Vagina (tissue), 2 donors: ENCODE measurements around the gene HSPA4L. TPM values are rescaled to one million over a fixed set of nuclear protein-coding genes. Genes with fewer than 3 reads are reported as not detected.

Source experiments
- DNase-seq, 2 donors: peaks; one replicate each; pipeline ENCODE4 v3.0.0-alpha.2; 2017; ENCODE audit errors: extremely low spot score in 2 of 2
- H3K27ac ChIP-seq: fragments of 200-600 bp; sonication (generic); one replicate; pipeline ENCODE4 v1.5.1; 2019
- H3K27me3 ChIP-seq: fragments of 200-600 bp; sonication (generic); one replicate; pipeline ENCODE4 v1.5.1; 2019
- H3K36me3 ChIP-seq, 2 donors: fragments of 200-600 bp; sonication (generic); one replicate each; pipeline ENCODE4 v1.5.1; 2017 to 2019
- H3K4me1 ChIP-seq: fragments of 200-600 bp; sonication (generic); one replicate; pipeline ENCODE4 v1.5.1; 2019
- H3K4me3 ChIP-seq, 2 donors: fragments of 200-600 bp; sonication (generic); 1 replicate in 1 of 2; 2 replicates in 1 of 2; pipeline ENCODE4 v1.5.1; 2016 to 2019
- H3K9me3 ChIP-seq: fragments of 200-600 bp; sonication (generic); one replicate; pipeline ENCODE4 v1.5.1; 2019
- POLR2A ChIP-seq, 2 donors: fragments of 450-650 bp; IDR thresholded peaks; one replicate each; pipeline ENCODE4 v1.6.1; 2017; ENCODE audit warnings: antibody characterized with exemption in 2 of 2, mild to moderate bottlenecking in 2 of 2, moderate library complexity in 2 of 2
- POLR2AphosphoS5 ChIP-seq, 2 donors: sonication (generic); formaldehyde crosslinking; IDR thresholded peaks; one replicate each; pipeline ENCODE4 v1.9.0; 2017; ENCODE audit warnings: antibody characterized with exemption in 2 of 2, mild to moderate bottlenecking in 2 of 2, low read depth in 1 of 2; ENCODE audit not compliant: insufficient read depth in 1 of 2
- intact Hi-C: fragments of 100-400 bp; cut with DNase I; formaldehyde crosslinking; loops from one replicate; pipeline ENCODE4 v1.15.1; 2023
- total RNA-seq: library from RNA; depleted of rRNA; stranded (reverse); fragments of >200 nt; gene quantifications from one replicate; pipeline ENCODE4 v1.2.3, GENCODE V29; 2016
- TF ChIP-seq, protein P1 (sequence below), 3 experiments: fragments of 450-650 bp in 2 of 3; fragments of 200-600 bp in 1 of 3; sonication (generic) in 1 of 3; IDR thresholded peaks; one replicate each; pipeline ENCODE4 v1.5.1; 2017 to 2019; ENCODE audit warnings: antibody characterized with exemption in 3 of 3, mild to moderate bottlenecking in 2 of 3, moderate library complexity in 2 of 3

The HSPA4L gene
- total RNA-seq, 1 donor from 2014 or later, result 14.2 TPM

DNA sequence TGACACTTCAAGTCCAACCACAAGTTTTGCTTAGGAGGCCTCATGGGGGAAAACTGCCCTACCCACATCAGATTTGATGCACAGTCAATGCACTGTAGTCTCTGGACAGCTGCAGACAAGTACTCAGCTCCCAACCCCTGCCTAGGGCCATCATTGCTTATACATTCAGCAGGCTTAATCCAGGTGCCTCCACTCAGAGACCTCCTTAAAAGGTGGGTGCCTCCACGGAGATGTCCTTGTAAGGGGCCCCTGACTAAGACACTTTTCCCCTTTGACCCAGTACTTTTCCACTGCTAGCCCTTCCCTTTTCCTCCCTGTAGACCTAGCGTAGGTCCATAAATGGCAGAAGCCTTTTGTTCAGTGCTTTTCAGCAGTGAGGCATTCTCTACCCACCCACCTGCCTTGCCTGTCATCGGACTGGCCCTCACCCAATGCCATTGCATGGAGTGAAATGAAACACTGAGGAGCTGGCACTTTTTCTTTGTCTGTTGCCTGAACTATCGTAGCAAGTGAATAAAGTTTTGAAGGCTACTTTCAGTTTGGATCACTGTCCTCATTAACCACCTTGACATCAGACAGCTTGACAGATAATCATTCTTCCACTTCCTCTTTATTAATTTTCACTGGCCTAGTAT lies 74.8 kb downstream of the HSPA4L start:
- DNase-seq, result no peak
- TF ChIP-seq, protein P1, sequence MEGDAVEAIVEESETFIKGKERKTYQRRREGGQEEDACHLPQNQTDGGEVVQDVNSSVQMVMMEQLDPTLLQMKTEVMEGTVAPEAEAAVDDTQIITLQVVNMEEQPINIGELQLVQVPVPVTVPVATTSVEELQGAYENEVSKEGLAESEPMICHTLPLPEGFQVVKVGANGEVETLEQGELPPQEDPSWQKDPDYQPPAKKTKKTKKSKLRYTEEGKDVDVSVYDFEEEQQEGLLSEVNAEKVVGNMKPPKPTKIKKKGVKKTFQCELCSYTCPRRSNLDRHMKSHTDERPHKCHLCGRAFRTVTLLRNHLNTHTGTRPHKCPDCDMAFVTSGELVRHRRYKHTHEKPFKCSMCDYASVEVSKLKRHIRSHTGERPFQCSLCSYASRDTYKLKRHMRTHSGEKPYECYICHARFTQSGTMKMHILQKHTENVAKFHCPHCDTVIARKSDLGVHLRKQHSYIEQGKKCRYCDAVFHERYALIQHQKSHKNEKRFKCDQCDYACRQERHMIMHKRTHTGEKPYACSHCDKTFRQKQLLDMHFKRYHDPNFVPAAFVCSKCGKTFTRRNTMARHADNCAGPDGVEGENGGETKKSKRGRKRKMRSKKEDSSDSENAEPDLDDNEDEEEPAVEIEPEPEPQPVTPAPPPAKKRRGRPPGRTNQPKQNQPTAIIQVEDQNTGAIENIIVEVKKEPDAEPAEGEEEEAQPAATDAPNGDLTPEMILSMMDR (IDR thresholded peaks at IDR 0.05), result no peak
- TF ChIP-seq POLR2AphosphoS5 (IDR thresholded peaks at IDR 0.05; ENCODE audit: insufficient read depth in 1 of 2, low read depth in 1 of 2) (no peak), POLR2A (IDR thresholded peaks at IDR 0.05) (no peak)
- H3K27me3 ChIP-seq, result no peaks in the 10 kb centered on the region
- no peaks in the 10 kb centered on the region for H3K36me3 ChIP-seq
- H3K4me1 ChIP-seq, result peaks cover 8% of the 10 kb centered on the region
- no peak overlapping the region for H3K27ac ChIP-seq
- H3K9me3 ChIP-seq, result peaks cover 7% of the 10 kb centered on the region
- no peak overlapping the region for H3K4me3 ChIP-seq
- intact Hi-C loops, result no loop called here

DNA sequence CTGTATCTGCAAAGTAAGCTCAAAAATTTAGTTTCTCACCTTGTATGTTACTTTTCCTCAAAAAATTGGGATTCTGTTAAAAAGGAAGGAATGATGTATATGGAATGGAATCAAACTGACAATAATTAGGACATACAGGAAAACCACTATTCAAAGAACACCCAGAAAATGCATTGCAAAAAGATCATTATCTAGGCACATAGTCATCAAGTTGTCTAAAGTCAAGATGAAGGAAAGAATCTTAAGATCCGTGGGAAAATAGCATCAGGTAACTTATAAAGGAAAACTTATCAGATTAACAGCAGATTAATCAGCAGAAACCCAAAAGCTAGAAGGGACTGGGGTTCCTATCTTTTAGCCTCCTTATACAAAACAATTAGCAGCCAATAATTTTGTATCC lies 75.5 kb downstream of the HSPA4L start:
- H3K36me3 ChIP-seq, result no peaks in the 10 kb centered on the region
- H3K9me3 ChIP-seq, result peaks cover 7% of the 10 kb centered on the region
- no peak overlapping the region for H3K4me3 ChIP-seq
- intact Hi-C loops, result no loop called here
- DNase-seq, result no peak
- TF ChIP-seq POLR2AphosphoS5 (IDR thresholded peaks at IDR 0.05; ENCODE audit: insufficient read depth in 1 of 2, low read depth in 1 of 2) (no peak), POLR2A (IDR thresholded peaks at IDR 0.05) (no peak)
- TF ChIP-seq, protein P1 (IDR thresholded peaks at IDR 0.05), result no peak
- H3K27ac ChIP-seq, result no peak overlapping the region
- peaks cover 8% of the 10 kb centered on the region for H3K4me1 ChIP-seq
- no peaks in the 10 kb centered on the region for H3K27me3 ChIP-seq

DNA sequence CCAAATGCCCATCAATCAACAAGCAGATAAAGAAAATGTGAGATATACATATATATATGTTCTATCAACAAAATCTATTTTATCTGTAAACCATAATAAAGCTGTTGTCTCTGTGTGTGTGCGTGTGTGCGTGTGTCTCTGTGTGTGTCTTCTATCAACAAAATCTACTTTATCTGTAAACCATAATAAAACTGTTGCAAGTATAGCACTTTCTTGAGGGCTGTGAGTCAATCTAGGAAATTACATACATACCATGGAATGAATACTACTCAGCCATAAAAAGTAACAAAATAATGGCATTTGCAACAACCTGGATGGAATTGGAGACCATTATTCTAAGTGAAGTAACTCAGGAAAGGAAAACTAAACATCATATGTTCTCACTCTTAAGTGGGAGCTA lies 86.1 kb downstream of the HSPA4L start:
- H3K4me1 ChIP-seq, result peaks cover 17% of the 10 kb centered on the region
- TF ChIP-seq POLR2AphosphoS5 (IDR thresholded peaks at IDR 0.05; ENCODE audit: insufficient read depth in 1 of 2, low read depth in 1 of 2) (no peak), POLR2A (IDR thresholded peaks at IDR 0.05) (no peak)
- TF ChIP-seq, protein P1 (IDR thresholded peaks at IDR 0.05), result no peak
- intact Hi-C loops, result no loop called here
- no peaks in the 10 kb centered on the region for H3K27me3 ChIP-seq
- no peak for DNase-seq
- no peak overlapping the region for H3K4me3 ChIP-seq
- no peaks in the 10 kb centered on the region for H3K9me3 ChIP-seq
- H3K27ac ChIP-seq, result no peak overlapping the region
- H3K36me3 ChIP-seq, result no peaks in the 10 kb centered on the region

DNA sequence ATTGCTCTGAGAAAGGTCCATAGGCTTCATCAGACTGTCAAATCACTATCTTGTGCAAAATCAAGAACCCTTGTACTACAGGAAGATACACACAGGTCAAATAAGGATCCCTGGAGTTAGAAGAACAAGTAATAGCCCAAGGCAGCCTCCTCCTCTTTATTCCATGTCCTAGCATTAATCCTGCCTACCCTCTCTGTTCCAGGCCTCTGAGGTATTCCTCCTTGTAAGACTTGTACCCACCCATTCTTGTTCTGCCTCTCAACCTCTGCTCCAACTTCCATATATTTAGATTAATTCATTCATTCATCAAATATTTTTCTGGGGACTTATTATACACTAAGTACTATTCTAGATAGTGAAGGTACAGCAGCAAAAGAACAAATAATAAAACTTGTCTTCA lies 88.2 kb downstream of the HSPA4L start:
- TF ChIP-seq POLR2AphosphoS5 (IDR thresholded peaks at IDR 0.05; ENCODE audit: insufficient read depth in 1 of 2, low read depth in 1 of 2) (no peak), POLR2A (IDR thresholded peaks at IDR 0.05) (no peak)
- TF ChIP-seq, protein P1 (IDR thresholded peaks at IDR 0.05), result no peak
- H3K36me3 ChIP-seq, result no peaks in the 10 kb centered on the region
- no peaks in the 10 kb centered on the region for H3K27me3 ChIP-seq
- no peak for DNase-seq
- no peak overlapping the region for H3K4me3 ChIP-seq
- H3K9me3 ChIP-seq, result no peaks in the 10 kb centered on the region
- H3K4me1 ChIP-seq, result peaks cover 17% of the 10 kb centered on the region
- intact Hi-C loops, result no loop called here
- no peak overlapping the region for H3K27ac ChIP-seq

DNA sequence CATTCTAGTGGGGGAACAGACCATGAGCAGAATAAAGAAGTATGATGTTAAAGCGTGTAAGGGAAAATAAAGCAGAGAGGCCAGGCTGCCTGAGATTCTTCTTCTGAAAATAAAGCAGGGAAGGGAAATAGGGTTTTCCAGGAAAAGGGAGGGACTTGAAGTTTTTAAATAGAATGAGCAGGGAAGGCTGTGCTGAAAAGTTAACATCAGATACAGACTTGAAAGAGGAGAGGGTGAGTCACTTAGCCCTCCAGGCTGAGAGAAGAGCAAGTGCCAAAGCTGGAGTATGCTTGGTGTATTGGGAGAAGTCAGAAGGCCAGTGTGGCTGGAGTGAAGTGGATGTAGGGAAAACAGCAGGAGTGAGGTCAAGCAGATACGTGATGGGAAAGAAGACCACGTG lies 88.6 kb downstream of the HSPA4L start:
- intact Hi-C loops, result no loop called here
- H3K27ac ChIP-seq, result no peak overlapping the region
- H3K27me3 ChIP-seq, result no peaks in the 10 kb centered on the region
- H3K4me3 ChIP-seq, result no peak overlapping the region
- no peaks in the 10 kb centered on the region for H3K9me3 ChIP-seq
- TF ChIP-seq, protein P1 (IDR thresholded peaks at IDR 0.05), result no peak
- TF ChIP-seq POLR2A (IDR thresholded peaks at IDR 0.05) (no peak), POLR2AphosphoS5 (IDR thresholded peaks at IDR 0.05; ENCODE audit: insufficient read depth in 1 of 2, low read depth in 1 of 2) (no peak)
- DNase-seq, result no peak
- no peaks in the 10 kb centered on the region for H3K36me3 ChIP-seq
- H3K4me1 ChIP-seq, result peaks cover 17% of the 10 kb centered on the region
